Upper lobe of right lung (tissue), 1 donor: ENCODE data around the gene ARL4D. TPM values are rescaled to one million over a fixed set of nuclear protein-coding genes. Genes with fewer than 3 reads are reported as not detected.
A peak's percentile ranks its signal among the peaks of the same experiment; 100 is the strongest.

Source experiments
- ATAC-seq: fragments of 200-7000 bp; cut with Tn5 transposase; one replicate; pipeline ENCODE4 v1.9.1; 2020; ENCODE audit warnings: mild to moderate bottlenecking, moderate library complexity
- DNase-seq: peaks from one replicate; pipeline ENCODE4 v3.0.0-alpha.2; 2020
- H3K27ac ChIP-seq: fragments of 200-600 bp; one replicate; pipeline ENCODE4 v1.8.0; 2022
- H3K27me3 ChIP-seq: fragments of 200-600 bp; one replicate; pipeline ENCODE4 v1.8.0; 2022; ENCODE audit warnings: mild to moderate bottlenecking
- H3K36me3 ChIP-seq: fragments of 200-600 bp; one replicate; pipeline ENCODE4 v1.8.0; 2022
- H3K4me1 ChIP-seq: fragments of 200-600 bp; one replicate; pipeline ENCODE4 v1.8.0; 2022
- H3K4me3 ChIP-seq: fragments of 200-600 bp; one replicate; pipeline ENCODE4 v1.8.0; 2022; ENCODE audit warnings: mild to moderate bottlenecking
- H3K9me3 ChIP-seq: fragments of 200-600 bp; one replicate; pipeline ENCODE4 v1.8.0; 2022
- intact Hi-C: fragments of 100-400 bp; cut with DNase I; formaldehyde crosslinking; loops from one replicate; pipeline ENCODE4 v1.11.0; 2022
- total RNA-seq: library from RNA; stranded (reverse); fragmentation: NEBNext Ultra II Directional; extraction: Animal tissue kit (Norgen Biotek cat#: 25700); gene quantifications from one replicate; pipeline ENCODE4 v1.2.1, GENCODE V29; 2021
- TF ChIP-seq, protein P1 (sequence below): fragments of 200-600 bp; IDR thresholded peaks from one replicate; pipeline ENCODE4 v1.8.0; 2022; ENCODE audit warnings: antibody characterized with exemption
- donor health status: DM: no; HTN: yes; CAD: no; lungs with severe emphysema.

ARL4D gene
- total RNA-seq, 1 donor from 2014 or later, result 18.5 TPM

- no peaks in the 10 kb centered on the region for H3K36me3 ChIP-seq
- no peak for ATAC-seq
- no peak overlapping the region for H3K27ac ChIP-seq
- no peaks in the 10 kb centered on the region for H3K27me3 ChIP-seq
- no peak for DNase-seq
- H3K4me3 ChIP-seq, result no peak overlapping the region
- intact Hi-C loops, result no loop called here
- H3K4me1 ChIP-seq, result peaks cover 13% of the 10 kb centered on the region
- TF ChIP-seq, protein P1, sequence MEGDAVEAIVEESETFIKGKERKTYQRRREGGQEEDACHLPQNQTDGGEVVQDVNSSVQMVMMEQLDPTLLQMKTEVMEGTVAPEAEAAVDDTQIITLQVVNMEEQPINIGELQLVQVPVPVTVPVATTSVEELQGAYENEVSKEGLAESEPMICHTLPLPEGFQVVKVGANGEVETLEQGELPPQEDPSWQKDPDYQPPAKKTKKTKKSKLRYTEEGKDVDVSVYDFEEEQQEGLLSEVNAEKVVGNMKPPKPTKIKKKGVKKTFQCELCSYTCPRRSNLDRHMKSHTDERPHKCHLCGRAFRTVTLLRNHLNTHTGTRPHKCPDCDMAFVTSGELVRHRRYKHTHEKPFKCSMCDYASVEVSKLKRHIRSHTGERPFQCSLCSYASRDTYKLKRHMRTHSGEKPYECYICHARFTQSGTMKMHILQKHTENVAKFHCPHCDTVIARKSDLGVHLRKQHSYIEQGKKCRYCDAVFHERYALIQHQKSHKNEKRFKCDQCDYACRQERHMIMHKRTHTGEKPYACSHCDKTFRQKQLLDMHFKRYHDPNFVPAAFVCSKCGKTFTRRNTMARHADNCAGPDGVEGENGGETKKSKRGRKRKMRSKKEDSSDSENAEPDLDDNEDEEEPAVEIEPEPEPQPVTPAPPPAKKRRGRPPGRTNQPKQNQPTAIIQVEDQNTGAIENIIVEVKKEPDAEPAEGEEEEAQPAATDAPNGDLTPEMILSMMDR, result no peak
- H3K9me3 ChIP-seq, result no peaks in the 10 kb centered on the region
These were observed 48.0 kb downstream of the ARL4D start for GRCh38 chr17:43446773-43447172.

- peak overlapping the region; percentile 74 for H3K27ac ChIP-seq
- H3K4me1 ChIP-seq, result peaks cover 13% of the 10 kb centered on the region
- TF ChIP-seq, protein P1, result no peak
- peak; percentile 11 for ATAC-seq
- H3K27me3 ChIP-seq, result no peaks in the 10 kb centered on the region
- no peaks in the 10 kb centered on the region for H3K36me3 ChIP-seq
- intact Hi-C loops, result no loop called here
- H3K4me3 ChIP-seq, result no peak overlapping the region
- H3K9me3 ChIP-seq, result no peaks in the 10 kb centered on the region
- DNase-seq, result no peak
These were observed 50.1 kb downstream of the ARL4D start for GRCh38 chr17:43448720-43449469.

- Histone ChIP-seq H3K4me1 (peaks cover 20% of the 10 kb centered on the region), H3K4me3 (no peak overlapping the region), H3K27me3 (no peaks in the 10 kb centered on the region), H3K9me3 (no peaks in the 10 kb centered on the region), H3K27ac (peak overlapping the region; percentile 74), H3K36me3 (no peaks in the 10 kb centered on the region)
- TF ChIP-seq, protein P1, result no peak
- DNase-seq (no peak), ATAC-seq (peak; percentile 89)
- intact Hi-C loops, result no loop called here
These were observed 50.9 kb downstream of the ARL4D start for GRCh38 chr17:43449470-43450248.

Other genes with a start within 250 kb of the ARL4D start
- 80.4 TPM for gene NBR1, start 227.8 kb upstream of the ARL4D start, total RNA-seq
- gene TMEM106A, start 187.1 kb upstream of the ARL4D start, total RNA-seq, result 14.2 TPM
- gene CCDC200, start 170.4 kb upstream of the ARL4D start, total RNA-seq, result not detected
- gene RNU2-1, start 165.0 kb upstream of the ARL4D start, total RNA-seq, result 7,693 TPM
- gene DHX8, start 85.0 kb downstream of the ARL4D start, total RNA-seq, result 50.8 TPM
- gene ETV4, start 147.3 kb downstream of the ARL4D start, total RNA-seq, result 4.0 TPM